Measurements from ENCODE around the gene RASSF7.

RASSF7 gene

GRCh38 chr11:532986-533585 lies 27.7 kb upstream of the RASSF7 start:
- DNase-seq (ENCODE audit: low read depth), result no peak

- no peak for DNase-seq (ENCODE audit: low read depth)
Observed at GRCh38 chr11:533586-534395, 27.0 kb upstream of the RASSF7 start.

DNA sequence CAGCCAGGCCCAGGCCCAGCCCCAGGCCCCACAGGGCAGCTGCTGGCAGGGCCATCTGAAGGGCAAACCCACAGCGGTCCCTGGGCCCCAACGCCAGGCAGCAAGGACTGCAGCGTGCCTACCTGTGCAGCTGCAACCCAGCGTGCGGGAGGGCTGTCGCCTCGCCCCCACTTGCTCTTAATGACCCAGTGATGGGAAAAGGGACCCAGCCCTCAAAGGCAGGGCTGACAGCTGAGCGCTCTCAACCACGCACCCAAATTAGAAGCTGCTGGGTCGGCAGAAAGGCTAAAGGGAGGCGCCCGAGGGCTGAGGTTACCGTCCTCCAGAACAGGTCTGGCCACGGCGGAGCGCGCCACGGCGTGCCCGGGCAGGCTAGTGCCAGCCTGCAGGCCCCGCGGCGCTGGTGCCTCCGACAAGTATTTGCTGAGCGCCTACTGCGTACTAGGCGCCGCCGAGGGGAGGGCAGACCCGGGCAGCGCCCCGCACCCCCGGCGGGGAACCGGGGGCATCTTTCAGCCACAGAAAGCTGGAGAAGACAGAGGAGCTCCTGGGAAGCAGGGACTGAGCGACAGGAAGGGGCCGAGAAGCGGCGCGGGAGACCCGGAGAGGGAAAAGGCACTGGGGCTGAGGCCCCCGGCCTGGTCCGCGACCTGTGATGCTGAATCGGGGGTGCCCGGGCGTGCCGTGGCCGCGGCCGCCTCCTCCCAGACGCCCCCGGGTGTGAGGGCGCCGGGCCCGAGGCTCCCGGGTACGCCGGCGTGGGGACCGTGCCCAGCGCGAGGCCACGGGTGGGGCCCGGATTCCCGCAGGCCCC lies 26.2 kb upstream of the RASSF7 start:
- no peak for DNase-seq (ENCODE audit: low read depth)

- no peak for DNase-seq (ENCODE audit: low read depth)
Observed at GRCh38 chr11:535210-535518, 25.6 kb upstream of the RASSF7 start.

GRCh38 chr11:535519-536454 lies 25.0 kb upstream of the RASSF7 start, which contains the start of gene HRAS:
Gene HRAS, minus strand, starts transcription at chr11:535576.
- DNase-seq (ENCODE audit: low read depth), result peak; percentile 93

DNA sequence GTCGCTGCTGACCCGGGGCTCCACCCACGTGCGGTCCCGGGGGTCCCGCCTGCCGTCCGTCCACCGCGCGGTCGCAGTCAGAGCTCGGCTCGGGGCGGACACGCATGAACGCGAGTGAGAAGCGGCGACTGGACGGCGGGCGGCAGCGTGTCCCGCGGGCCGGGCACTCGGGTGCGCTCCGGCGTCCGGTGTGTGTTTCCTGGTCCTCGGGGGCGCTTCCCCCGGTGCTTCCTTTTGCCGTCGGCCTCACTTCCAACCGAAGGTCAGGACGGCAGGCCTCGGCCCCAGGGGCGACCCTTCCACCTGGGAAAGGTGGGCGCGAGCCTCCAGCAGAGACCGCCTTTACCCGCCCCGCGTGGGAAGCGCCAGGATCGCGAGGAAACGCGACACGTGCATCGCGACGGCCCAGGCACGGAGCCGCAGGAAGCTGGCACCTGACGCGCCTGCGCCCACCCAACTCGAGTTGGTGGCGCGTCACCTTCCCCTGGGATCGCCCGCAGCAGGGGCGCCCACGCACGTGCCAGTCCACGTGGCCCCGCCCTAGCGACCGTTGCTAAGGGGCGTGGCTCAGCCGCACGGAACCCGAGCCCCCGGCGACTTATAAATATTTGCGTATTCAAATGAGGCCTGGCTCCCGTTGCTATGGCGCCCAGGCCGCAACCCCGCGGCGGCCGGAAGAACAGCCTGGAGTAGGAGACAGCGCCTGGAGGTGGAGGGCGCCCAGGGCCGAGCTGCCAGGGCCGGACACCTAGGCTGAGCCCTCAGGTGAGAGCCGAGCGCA lies 23.7 kb upstream of the RASSF7 start, which contains the start of gene LRRC56:
Gene LRRC56 (plus strand): TSS at position 687 of the 781 bp plus-strand sequence. CDS start 3,158 bp downstream, outside the sequence.
- peak; percentile 80 for DNase-seq (ENCODE audit: low read depth)

DNA sequence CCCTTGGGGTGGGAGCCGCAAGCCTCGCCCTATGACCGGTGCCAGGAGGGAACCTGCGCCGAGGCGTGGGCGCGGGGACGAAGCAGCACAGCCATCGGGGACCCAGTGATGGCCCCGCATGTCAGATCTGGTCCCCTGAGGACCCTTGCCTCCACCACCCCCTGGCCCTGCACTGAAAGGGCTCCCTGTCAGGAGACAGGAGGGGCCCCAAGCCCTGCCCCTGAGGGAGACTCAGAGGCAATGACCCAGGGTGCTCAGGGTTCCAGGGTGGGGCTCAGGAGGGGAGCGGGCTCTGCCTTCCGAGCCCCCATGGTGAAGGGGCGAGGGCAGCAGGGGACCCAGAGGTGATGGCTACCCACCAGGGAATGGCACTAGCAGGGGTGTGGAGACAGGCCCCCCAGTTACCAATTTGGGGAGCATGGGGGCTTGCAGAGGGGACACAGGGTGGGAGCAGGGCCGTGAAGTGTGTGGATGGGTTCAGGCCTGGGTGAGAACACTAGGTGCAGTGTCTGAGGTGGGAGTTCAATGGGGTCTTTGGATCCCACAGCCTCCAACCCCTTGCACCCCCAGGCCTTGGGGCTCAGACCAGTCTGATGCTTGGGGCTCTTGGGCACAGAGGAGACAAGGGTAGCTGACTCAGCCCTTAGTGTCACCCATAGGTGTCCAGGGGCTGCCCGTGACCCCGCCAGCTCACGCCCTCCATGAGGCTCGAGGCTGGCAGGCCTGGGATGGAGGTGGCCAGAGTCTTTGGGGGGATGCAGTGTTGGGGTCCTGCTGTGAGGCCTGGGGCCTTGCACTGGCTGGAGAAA lies 22.9 kb upstream of the RASSF7 start:
- no peak for DNase-seq (ENCODE audit: low read depth)

GRCh38 chr11:538431-539051 lies 22.2 kb upstream of the RASSF7 start:
- no peak for DNase-seq (ENCODE audit: low read depth)

GRCh38 chr11:539971-540481 lies 20.7 kb upstream of the RASSF7 start:
- DNase-seq (ENCODE audit: low read depth), result no peak

GRCh38 chr11:540583-541432 lies 20.0 kb upstream of the RASSF7 start:
- DNase-seq (ENCODE audit: low read depth), result no peak

- no peak for DNase-seq (ENCODE audit: low read depth)
Observed at GRCh38 chr11:541433-541885, 19.3 kb upstream of the RASSF7 start.

DNA sequence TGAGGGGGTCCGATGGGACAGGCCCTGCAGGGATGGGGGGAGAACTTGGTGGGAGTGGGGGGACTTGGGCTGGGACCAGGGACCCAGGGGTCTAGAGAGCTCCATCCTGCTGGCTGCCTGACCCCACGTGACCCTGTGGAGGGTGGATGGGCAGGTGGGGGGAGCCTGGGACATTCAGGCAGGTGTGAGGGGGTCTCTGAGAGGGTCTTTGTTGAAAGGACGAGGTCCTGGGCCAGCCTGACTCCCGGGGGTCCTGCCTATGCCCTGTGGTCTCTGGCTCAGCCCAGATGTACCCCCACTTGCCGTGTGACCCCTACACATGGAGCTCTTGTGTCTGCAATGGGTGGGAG lies 16.0 kb upstream of the RASSF7 start:
- DNase-seq (ENCODE audit: low read depth), result no peak

GRCh38 chr11:545171-545570 lies 15.6 kb upstream of the RASSF7 start:
- no peak for DNase-seq (ENCODE audit: low read depth)

DNA sequence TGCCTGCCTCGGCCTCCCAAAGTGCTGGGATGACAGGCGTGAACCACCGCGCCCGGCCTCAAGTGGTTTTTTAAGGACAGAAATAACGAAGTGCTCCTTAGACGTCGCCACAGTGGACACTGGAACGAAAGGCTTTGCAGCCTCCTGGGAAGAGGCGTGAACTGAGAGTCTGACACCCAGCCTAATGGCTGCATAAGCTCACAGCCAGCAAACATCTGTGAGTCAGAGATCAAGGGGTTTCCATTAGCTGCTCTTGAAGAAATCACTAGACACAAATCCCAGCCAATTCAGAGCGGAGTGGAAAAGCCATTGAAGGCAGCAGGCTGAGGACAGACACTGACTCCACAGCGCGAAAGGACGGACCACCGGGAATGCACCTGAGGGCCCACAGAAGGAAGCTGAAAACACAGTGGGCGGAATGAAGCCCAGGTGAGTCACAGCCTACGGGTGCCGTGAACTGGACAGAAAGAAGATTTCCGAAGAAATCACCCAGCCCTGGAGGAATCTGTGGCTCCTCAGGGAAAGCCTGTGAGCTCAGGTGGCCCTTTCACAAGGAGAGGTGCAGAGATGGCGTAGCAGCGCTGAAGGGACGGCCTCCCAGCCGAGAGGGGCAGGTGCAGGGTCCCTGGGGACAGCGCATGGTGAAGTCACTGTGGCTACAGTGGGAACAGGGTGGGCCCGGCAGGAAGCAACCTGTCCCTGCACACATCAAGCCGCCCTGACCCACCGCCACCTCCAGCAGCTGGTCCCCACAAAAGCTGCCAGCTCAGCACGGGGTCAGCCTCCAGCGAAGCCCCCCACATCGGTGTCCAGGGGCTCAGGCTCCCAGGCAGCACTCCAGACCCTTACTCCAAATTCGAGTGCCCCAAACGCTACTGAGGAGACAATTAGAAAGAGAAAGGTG lies 11.8 kb upstream of the RASSF7 start:
- DNase-seq (ENCODE audit: low read depth), result no peak

- no peak for DNase-seq (ENCODE audit: low read depth)
Observed at GRCh38 chr11:550021-550745, 10.6 kb upstream of the RASSF7 start.

GRCh38 chr11:550746-551085 lies 10.1 kb upstream of the RASSF7 start:
- DNase-seq (ENCODE audit: low read depth), result no peak

- DNase-seq (ENCODE audit: low read depth), result no peak
Observed at GRCh38 chr11:551131-551530, 9.6 kb upstream of the RASSF7 start.

Measured in iris pigment epithelial cell (primary cell).